Activated effector memory CD4-positive, alpha-beta T cell treated with anti-CD3 and anti-CD28 coated beads, Interleukin-2, amount 50 U/mL, for 16 hours (primary cell): ENCODE results near the gene ADPRHL1.

ENCODE experiments used
- DNase-seq: peaks from one replicate; pipeline ENCODE4 v3.0.0-alpha.2; 2020

Gene ADPRHL1

DNA sequence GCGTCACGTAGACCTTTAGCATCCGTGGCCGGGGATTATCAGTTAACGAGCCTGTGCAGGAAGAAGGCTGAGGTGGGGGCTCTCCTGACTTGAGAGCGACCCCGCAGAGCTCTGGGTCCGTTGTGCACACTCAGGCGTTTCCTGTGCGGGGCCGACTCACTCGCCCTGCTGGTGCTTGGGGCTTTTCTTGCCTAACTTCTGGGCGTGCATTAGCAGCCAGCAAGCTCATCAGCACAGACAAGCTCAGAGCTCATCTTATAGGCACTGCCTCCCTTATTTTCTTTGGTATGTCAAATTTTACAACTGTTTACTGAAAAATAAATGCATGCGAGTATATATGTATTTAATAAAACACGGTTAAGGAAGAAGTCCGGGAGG is 23.7 kb downstream of the ADPRHL1 start:
- no peak for DNase-seq

DNA sequence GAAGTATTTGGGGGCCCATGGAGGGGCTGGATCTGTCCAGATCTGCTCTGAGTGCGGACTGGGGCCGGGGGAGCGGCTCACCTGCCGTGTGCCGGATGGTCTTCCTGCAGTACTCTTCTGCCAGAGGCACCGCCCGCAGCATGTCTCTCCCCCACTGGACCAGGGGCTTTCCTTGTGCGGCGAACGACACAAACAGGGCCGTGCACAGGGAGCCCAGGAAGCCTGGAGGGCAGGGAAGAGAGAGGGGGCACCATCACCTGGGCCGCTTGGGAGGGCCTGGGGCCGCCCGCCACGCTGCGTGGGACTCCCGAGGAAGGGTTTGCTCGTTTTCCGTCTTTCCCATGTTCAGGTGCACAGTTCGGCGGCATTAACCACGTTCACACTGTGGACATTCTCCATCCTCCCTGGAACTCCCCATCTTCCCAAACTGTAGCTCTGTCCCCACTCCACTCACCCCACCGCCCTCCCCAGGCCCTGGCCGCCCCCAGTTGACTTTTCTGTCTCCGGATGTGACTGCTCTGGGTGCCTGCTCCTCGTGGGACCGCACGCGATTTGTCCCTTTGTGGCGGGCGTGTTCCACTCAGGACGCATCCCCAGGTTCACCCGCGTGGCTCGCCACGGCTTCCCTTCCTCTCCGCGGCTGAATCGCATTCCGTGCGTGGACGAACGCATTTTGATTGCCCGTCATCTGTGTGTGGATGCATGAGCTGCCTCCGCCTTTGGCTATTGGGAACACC is 24.2 kb downstream of the ADPRHL1 start:
- DNase-seq = no peak

DNA sequence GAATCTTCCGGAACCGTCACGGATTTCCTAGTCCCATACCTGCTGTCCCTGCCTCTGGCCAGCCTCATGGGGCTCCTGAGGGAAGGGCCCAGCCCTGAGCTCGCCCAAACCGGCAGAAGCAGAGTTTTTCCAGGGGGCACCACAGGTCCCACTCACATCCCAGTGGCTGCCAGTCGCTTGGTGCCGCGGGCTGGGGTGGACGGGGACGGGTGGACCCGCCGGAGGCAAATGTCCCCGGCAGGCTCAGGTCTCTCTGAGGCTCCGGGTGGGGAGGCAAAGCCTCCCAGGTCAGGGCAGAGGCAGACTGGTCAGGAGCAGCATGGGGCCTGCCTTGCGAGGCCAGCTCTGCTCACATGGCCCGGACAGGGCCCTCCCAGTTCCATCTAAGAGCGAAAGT is 24.8 kb downstream of the ADPRHL1 start:
- no peak for DNase-seq

DNA sequence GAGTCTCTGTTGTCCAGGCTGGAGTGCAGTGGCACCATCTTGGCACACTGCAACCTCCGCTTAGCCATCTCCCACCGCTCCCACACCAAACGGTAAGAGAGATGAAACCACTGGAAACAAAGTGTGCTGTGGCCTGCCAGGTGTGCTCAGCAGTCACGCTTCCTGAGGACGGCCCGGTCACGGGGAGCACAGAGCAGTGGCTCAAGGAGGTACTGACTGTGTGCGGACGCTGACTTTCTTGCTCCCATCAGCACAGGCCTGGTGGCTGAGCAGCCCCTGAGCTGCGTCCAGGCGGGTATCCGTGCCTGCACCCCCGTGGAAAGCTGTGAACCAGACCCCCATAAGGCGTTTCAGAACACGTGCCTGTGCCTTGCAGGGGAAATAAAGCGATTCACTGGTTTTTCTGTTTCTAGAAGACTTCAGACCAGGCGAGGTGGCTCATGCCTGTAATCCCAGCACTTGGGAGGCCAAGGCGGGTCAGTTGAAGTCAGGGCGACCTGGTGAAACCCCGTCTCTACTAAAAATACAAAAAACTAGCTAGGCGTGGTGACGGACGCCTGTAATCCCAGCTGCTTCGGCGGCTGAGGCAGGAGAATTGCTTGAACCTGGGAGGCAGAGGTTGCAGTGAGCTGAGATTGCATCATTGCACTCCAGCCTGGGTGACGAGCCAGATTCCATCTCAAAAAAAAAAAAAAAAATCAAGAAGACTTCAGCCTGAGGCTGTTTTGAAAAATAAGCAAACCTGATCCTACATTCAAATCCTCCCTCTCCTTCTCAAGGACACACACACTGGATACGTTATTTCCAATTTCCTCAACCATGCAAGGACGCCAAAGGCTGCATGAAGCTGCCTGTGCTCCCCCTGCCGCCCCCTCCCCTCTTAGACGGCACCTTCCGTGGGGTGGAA is 25.5 kb downstream of the ADPRHL1 start:
- no peak for DNase-seq

DNA sequence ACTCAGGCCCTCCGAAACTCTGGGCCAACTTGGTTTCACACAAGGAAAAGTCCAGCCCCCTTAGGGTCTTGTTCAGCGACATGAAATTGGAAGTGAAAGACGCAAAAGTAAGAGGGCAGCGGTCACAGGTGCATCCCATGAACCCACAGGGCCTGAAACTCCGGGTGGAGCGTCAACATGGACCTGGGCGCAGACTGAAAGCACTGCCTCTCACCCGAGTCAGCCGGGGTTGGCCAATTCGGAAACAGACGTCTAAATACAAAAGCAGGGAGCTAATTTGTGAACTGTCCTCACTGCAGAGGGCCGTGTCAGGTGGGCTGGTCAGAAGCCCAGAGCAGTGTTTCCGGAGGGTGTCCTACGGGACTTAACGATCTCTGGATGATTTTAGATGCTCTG is 26.7 kb downstream of the ADPRHL1 start:
- DNase-seq = no peak

DNA sequence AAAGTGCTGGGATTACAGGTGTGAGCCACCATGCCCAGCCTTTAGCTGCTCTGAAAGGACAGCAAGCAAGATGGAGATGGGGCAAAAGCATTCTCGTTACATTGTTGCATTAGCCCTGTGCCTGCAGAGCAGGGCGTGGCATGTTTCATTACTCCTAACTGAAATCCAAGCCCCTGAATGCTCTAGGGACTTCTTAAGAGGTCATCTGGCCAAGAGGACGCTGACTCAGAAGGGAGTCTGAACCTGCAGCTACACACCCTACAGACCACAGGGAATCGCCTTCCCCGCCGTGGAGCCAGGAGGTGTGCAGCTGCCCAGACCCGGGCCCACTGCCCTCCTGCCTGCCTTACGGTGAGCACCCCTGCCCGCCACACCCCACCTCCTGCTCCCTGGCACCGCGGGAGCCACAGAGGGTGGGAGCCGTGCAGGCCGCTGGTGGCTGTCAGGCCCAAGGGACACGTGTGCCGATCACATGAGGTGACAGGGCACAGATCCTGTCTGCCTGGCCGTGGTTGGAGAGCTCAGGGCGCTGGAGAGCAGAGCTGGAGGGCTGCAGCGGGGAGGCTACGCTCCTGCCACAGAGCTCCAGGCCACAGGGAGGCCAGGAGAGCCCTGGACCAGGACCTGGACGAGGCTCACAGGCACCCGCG is 27.2 kb downstream of the ADPRHL1 start:
- DNase-seq = no peak

DNA sequence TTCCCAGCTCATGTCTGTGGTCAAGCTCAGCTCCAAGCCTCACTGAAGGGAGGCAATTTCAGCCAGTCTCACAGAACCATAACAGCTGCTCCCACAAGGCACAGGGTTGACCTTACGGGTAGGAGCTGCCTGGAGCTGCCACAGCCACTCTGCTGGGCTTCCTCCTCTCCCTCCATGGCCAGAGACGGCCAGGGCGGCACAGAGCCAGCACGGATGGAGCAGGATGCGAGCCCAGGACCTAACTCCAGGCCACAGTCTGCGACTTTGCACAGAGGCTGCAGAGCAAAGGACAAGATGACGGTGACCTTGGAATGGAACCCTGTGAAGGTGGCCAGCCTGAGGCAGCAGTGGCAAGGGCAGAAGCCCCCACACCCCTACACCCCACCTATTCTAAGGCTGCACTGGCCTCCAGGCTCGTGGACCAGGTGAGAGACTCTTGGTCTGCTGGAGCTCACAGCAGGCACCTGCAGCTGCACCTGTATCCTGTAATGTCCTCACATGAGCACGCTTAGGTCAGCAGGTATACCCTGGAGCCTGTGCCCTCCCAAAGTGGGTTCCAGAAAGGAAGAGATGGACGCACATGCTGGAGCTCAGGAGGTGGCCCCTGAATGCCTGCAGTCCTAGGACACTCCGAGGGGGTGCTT is 29.6 kb downstream of the ADPRHL1 start:
- DNase-seq = no peak

DNA sequence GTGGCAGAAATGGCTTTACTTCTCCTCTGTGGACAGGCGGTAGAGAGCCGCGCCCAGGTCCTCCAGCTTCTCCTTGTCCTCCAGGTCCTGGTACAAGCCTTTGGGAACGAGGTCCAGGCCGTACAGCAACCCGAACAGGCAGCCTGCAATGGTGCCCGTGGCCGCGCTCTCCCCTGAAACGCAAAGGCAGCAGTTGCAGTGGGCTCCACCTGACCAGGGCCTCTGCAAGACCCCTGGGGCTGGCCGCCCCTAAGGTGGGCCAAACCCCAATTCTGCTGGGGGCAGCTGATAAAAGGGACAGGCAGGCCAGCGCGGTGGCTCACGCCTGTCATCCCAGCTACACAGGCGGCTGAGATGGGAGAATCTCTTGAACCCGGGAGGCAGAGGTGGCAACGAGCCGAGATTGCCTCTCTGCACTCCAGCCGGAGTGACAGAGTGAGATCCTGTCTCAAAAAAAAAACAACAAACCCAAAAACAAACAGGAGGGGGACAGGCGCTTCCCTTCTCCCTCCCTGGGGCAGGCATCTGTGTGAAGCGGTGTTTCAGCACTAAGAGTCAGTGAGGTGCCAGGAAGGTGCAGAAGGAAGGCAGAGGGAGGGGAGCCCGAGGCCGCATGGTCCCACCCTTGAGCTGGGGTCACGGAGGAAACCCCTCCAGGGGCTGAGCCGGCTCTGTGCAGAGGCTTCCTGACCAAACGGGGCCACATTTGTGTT is 30.3 kb downstream of the ADPRHL1 start:
- no peak for DNase-seq

DNA sequence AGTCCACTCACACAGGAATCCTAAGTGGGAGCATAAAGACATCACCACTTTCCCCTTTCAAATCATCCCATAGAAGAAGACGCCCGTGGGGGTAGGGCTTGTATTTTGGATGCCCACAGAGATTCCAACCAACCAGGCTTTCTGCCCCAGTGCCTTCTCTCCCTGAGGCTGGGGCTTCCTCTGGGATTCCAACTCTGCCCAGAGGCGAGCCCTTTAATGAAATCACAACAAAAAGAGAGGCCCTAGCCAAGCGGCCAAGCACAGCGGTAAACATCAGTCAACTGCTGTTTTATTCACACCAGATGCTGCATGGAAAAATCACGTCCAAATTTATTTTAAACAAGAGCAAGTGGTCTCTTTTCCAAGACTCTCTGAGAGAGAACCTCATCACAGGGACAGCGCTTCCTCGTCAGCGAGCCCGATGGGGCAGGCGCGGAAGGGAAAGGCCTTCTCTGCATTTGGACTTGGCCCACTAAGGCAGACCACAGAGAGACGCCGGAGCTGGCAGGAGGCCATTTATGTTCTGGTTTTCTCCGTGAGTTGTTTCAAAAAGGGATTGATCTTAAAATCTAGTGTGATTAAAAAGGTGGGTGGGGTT is 31.5 kb downstream of the ADPRHL1 start:
- DNase-seq = no peak

DNA sequence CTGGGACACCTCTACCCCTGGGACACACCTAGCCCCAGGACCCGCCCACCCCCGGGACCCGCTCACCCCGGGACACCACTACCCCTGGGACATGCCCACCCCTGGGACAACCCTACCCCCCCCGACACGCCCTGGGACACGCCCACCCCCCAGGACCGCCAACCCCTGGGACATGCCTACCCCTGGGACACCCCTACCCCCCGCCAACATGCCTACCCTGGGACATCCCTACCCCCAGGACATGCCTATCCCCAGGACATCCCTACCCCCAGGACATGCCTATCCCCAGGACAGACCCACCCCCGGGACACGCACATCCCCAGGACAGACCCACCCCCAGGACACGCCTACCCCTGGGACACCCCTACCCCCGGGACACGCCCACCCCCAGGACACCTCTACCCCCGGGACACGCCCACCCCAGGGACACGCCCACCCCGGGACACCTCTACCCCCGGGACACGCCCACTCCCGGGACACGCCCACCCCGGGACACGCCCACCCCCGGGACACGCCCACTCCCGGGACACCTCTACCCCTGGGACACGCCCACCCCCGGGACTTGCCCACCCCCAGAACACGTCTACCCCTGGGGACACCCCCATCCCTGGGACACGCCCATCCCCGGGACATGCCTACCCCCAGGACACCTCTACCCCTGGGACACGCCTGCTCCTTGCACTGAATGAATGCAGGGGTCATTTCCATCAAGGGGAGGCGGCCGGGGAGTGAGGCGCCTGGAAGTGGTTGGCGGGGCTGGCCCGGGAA is 32.3 kb downstream of the ADPRHL1 start:
- no peak for DNase-seq

DNA sequence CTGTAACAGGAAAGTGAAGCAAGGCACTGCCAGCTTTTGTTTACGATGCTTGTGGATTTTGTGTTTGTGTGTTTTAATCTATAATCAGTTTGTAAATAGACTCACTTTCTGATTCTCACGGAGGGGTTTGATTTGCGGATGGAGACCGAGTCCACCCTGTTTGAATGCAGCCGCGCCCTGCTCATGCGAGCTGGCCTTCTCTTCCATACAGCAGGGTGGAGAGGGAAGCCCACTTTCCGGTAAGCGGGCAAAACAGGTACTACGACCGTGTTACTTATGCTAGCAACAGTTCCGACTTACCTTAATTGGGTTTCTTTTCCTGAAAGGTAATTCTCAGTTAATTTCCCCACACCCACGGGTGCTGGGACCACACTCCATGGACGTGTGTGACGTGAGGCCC is 33.1 kb downstream of the ADPRHL1 start:
- DNase-seq = no peak

DNA sequence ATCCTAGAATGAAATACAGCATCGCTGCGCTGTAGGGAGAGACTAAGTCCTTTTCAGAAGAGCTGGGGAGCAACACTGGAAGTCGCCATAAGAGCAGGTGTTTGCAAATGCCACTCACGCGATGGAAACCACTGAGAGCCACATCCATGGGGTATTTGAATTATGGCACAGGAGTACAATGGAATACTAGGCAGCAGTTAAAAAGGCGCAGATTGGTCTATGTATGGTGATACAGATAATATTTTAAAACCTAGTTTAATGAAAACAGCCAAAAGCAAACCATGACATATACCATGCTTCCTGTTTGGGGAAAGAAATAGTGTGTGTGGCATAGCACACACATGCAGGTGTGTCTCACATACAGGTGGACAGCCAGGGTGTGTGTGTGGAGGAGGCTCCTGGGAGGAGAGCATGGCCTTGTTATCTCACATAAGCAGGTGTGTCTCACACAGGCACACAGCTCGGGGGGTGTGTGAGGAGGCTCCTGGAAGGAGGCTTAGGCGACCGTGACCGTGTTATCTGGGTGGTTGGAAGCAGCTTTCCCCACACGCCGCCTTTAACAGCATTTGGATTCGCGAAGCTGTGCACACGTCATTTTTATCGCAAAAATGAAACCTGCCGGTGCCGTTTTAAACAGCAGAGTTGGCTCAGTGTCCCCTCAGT is 33.6 kb downstream of the ADPRHL1 start:
- DNase-seq = no peak

DNA sequence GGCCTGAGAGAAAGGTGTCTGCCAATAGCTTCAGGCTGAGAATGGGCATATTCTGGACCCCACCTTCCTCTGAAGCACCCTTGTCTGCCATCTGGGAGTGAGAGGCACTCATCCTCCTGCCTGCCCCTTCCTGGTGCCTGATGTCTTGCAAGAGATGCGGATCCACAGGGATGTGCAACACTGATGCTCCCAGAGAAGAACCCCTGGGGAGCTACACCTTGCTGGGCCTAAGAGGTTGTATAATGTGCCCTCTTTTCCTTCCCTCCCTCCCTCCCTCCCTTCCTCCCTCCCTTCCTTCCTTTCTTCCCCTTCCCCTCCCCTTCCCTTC is 34.6 kb downstream of the ADPRHL1 start:
- no peak for DNase-seq

DNA sequence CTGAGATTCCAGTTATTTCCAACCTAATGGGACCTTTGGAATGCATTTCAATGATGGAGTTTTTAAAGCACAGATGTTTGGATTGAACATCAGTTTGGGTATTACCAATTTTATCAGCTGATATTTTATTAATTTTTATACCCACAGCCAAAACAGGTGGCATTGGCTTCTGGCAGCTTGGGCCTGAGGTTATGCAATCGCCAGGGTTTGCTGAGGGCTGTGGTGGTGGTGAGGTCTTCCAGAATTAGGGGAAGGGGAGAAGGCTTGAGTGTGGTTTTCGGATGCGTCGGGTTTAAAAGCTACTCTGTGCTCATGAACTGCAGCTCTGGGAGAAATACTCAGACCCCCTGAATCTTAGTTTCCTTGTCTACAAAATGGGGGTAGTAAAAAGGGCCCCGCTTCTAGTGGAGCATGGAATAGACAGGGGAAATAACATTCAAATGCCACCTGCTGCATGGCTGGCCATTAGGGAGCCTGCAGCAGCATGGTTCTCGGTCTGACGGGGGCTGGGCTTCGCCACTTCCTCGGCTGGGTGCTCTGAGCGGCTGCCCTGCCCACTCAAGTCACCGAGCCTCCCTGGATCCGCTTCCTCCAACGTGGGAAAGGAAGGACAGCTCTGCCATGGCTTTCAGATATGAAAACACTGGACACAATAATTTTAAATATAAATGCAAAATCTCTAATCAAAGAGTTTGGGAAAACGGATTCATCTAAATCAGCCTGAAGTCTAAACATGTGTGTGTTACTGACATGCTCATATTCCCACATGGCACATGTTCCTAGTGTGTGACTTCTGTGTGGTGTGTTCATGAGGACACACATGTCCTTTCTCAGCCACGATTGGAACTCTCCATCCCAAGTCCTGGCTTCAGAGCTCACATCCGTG is 35.2 kb downstream of the ADPRHL1 start:
- DNase-seq = no peak

DNA sequence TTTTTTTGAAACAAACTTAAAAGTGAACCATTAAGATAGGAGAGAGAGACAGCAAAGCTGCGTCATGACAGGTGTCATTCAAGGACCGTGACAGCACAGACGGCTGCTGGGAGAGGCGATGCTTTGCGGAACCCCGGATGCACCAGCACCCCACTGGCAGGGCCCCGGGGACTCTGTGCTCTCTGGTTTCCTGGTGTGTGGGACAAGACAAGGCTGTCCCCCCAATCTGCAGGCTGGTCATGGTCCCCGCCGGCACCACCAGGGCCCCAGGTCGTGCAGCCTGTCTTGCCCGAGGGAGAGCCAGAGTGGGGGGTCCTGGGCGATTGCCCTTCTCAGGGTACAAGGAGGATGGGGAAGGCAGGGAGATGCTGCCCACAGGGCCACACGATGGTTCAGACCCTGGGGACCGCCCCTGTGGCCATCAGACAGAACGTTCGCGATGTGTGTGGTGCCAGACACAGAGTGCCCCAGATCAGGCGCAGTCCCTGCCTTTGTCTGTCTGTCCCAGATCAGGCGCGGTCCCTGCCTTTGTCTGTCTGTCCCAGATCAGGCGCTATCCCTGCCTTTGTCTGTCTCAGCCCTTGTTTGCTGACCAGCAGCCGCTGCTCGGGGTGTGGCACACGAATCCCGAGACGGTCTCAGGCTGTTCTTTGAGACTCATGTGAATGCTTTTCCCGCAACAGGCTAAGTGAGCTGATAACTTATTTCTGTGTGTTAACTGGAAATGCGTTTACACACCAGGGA is 36.1 kb downstream of the ADPRHL1 start:
- no peak for DNase-seq

DNA sequence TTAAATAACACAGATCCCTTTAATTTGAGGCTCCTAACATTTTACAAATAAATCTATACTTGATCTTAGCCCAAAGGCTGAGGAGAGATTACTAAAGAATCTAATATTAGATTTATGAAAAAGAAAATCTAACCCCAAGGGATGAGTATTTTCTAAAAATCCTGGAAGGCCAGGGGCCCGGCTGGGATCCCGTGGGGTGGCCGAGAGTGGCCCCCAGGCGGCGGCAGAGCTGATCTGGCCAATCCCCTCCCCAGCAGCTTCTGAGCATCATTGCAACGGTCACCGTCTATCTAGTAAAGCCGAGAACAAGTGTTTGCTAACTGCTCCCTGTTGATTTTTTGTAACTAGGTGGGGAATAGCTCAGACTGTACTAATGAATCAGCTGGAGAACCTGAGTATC is 37.5 kb downstream of the ADPRHL1 start:
- no peak for DNase-seq

DNA sequence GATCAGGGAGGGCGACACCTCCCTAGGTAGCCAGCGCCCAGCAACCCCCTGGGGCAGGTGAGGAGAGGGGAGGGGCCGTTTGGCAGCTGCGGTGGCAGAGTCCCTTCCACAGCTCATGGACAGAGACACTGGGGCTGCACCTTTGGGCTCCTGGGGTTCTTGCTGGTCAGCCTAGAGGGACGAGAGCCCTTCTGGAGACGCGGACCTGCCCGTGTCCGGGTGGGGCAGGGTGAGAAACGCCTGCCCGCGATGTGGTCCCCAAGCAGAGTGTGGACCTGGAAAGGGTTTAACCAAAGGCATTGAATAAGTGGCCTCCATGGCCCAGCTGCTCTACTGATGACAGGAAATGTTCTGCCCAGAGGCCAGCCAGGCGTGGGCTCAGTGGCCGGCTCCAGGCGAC is 38.3 kb downstream of the ADPRHL1 start:
- no peak for DNase-seq

DNA sequence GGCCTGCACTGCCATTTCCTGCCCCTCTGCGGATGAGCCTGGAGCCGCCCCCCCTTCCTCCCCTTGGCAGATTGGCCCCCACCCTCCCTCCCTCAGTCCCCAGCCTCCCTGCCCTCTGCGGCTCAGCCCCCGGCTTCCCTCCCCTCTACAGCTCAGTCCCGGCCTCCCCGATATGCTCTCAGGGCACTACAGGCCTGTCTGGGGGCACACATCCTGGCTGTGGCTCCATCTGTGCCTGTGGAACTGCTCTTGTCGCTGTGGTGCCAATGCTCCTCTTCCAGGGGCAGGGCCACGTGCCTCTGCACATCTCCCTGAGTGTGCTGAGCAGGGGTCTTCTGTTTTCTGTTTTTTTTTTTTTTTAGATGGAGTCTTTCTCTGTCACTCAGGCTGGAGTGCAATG is 39.0 kb downstream of the ADPRHL1 start:
- no peak for DNase-seq

DNA sequence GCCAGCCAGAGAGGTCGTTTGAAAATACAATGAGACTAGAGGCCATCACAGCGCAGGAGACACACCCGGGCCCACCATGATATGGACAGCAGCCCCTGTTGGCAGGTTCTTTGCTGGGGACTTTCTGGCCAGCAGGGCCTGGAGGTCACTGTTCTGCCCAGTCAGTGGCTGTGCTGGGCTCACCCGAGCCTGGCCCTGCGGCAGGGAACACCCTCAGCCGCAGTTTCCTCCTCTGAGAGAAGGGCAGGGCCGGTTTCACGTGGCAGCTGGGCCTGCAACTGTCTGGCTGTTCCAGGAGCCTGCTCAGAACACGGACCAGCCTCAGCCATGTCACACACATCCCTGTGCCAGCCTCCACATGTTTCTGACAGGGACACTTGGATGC is 39.4 kb downstream of the ADPRHL1 start:
- no peak for DNase-seq
